ENCODE measurements around the gene XPO6. TPM values are rescaled to one million over a fixed set of nuclear protein-coding genes. Genes with fewer than 3 reads are reported as not detected.

The XPO6 gene
- total and polyA plus RNA-seq, 2 of the 13 experiments (the other 11 are each of a cell fraction or from before 2014, with no cell fraction given), result 109 to 129 TPM

- TF ChIP-seq POLR2AphosphoS5 (IDR thresholded peaks at IDR 0.05; ENCODE audit: low read depth, low read length) (peak; percentile 25; the same call in 1 of the 2 replicates), PHF5A (CRISPR knock-in tag; IDR thresholded peaks at IDR 0.05; ENCODE audit: low read depth, unreplicated experiment) (peak; percentile 94), HHEX (CRISPR knock-in tag; IDR thresholded peaks at IDR 0.05) (no peak), PLSCR1 (CRISPR knock-in tag; IDR thresholded peaks at IDR 0.05; ENCODE audit: borderline replicate concordance) (no peak), GATAD2A (CRISPR knock-in tag; IDR thresholded peaks at IDR 0.05) (peak; percentile 59), THAP9 (CRISPR knock-in tag; IDR thresholded peaks at IDR 0.05; ENCODE audit: borderline replicate concordance) (peak; percentile 59; the same call in 1 of the 2 replicates), MXD4 (CRISPR knock-in tag; IDR thresholded peaks at IDR 0.05) (peak; percentile 91), ZSCAN9 (CRISPR knock-in tag; IDR thresholded peaks at IDR 0.05; ENCODE audit: borderline replicate concordance) (peak; percentile 27; the same call in 1 of the 2 replicates), FOSL1 (CRISPR knock-in tag; IDR thresholded peaks at IDR 0.05; ENCODE audit: borderline replicate concordance) (no peak), ARID4A (CRISPR knock-in tag; IDR thresholded peaks at IDR 0.05; ENCODE audit: borderline replicate concordance) (peak; percentile 87; the same call in 1 of the 2 replicates), MAFK (conservative IDR thresholded peaks at IDR 0.05 in 1 of 2, IDR thresholded peaks at IDR 0.05 in 1 of 2; ENCODE audit: low read length in 2 of 2) (no peak), MAZ (IDR thresholded peaks at IDR 0.05; ENCODE audit: borderline replicate concordance, low read depth, low read length) (peak; percentile 96), MAZ (CRISPR knock-in tag; IDR thresholded peaks at IDR 0.05; ENCODE audit: low read depth) (peak; percentile 89), SKIL (CRISPR knock-in tag; IDR thresholded peaks at IDR 0.05; ENCODE audit: borderline replicate concordance) (0 out of 2 replicates have a peak, but pooled peaks have one; percentile 6), SRSF9 (IDR thresholded peaks at IDR 0.05; ENCODE audit: borderline replicate concordance, insufficient read depth, low read depth, low read length, poor library complexity, severe bottlenecking) (no peak), RXRA (CRISPR knock-in tag; IDR thresholded peaks at IDR 0.05) (peak; percentile 76)
- TF ChIP-seq, protein P1, sequence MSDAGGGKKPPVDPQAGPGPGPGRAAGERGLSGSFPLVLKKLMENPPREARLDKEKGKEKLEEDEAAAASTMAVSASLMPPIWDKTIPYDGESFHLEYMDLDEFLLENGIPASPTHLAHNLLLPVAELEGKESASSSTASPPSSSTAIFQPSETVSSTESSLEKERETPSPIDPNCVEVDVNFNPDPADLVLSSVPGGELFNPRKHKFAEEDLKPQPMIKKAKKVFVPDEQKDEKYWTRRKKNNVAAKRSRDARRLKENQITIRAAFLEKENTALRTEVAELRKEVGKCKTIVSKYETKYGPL (CRISPR knock-in tag; IDR thresholded peaks at IDR 0.05), result no peak
Measured at GRCh38 chr16:28211758-28212531, at the start of gene XPO6 (continued).
